T-helper 2 cell treated with Interferon-gamma antibody and Interleukin-4, amounts not matched to agents 5 μg/mL and 100 μg/mL, for 36 hours (primary cell): ENCODE measurements around the gene RASSF5.

Experiments used
- DNase-seq: peaks from one replicate; pipeline ENCODE4 v3.0.0; 2021; ENCODE audit warnings: low spot score
- H3K27ac Mint-ChIP-seq: one replicate; pipeline ENCODE4 v1.8.0; 2021; ENCODE audit warnings: mild to moderate bottlenecking, mixed read lengths
- H3K27me3 Mint-ChIP-seq: one replicate; pipeline ENCODE4 v1.8.0; 2021; ENCODE audit warnings: low read depth, mixed read lengths
- H3K36me3 Mint-ChIP-seq: one replicate; pipeline ENCODE4 v1.8.0; 2021; ENCODE audit warnings: low read depth, mixed read lengths
- H3K4me1 Mint-ChIP-seq: one replicate; pipeline ENCODE4 v1.8.0; 2021; ENCODE audit warnings: low read depth, mixed read lengths
- H3K4me3 Mint-ChIP-seq: one replicate; pipeline ENCODE4 v1.8.0; 2022; ENCODE audit warnings: mild to moderate bottlenecking, moderate library complexity, mixed read lengths
- H3K9me3 Mint-ChIP-seq: one replicate; pipeline ENCODE4 v1.8.0; 2021; ENCODE audit warnings: mixed read lengths

Gene RASSF5

DNA sequence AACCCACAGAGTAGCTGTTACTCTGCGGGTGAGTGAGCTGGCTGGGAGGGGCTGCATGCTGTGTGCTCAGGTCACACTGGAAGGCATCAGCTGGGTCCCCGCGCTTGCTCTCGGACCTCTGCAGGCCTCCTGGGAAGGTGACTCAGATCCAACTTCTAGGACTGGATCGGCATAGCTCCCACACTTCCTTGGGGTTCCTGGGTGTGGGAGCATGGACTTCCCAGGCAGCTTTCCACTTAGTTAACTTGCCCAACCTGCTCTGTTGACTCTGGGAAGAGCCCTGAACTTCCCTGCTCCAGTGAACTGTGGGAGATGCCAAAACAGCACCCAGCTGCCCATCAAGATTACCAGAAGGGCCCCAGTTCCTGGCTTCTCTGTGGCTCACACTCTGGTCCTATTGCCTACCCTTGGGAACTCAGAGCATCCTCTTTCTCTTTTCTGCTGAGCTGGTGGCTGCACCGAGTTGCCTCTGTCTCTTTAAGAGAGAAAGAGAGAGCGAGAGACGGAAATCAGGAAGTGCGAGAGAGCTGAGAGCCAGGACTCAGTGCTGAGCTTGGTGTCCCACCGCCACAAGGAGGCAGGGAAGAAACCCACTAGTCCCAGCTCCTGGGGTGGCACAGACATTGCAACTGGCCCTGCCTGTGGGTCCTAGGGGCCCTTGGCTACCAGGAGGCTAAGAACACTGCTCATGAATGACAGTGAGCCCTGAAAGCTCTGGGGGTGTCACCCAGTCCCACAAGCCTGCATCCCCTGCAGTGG lies 37.2 kb upstream of the RASSF5 start, which contains the start of gene IKBKE:
Gene IKBKE, plus strand, starts transcription at position 544 of the 759 bp plus-strand sequence. CDS start 2,752 bp downstream, outside the sequence.
- peaks cover 35% of the 10 kb centered on the region for H3K36me3 Mint-ChIP-seq
- H3K4me1 Mint-ChIP-seq = peaks cover 74% of the 10 kb centered on the region
- no peaks in the 10 kb centered on the region for H3K27me3 Mint-ChIP-seq
- H3K9me3 Mint-ChIP-seq = no peaks in the 10 kb centered on the region
- peak within 1 kb of the TSS; percentile 90 for H3K4me3 Mint-ChIP-seq
- DNase-seq = peak; percentile 59
- peak within 1 kb of the TSS; percentile 85 for H3K27ac Mint-ChIP-seq

DNA sequence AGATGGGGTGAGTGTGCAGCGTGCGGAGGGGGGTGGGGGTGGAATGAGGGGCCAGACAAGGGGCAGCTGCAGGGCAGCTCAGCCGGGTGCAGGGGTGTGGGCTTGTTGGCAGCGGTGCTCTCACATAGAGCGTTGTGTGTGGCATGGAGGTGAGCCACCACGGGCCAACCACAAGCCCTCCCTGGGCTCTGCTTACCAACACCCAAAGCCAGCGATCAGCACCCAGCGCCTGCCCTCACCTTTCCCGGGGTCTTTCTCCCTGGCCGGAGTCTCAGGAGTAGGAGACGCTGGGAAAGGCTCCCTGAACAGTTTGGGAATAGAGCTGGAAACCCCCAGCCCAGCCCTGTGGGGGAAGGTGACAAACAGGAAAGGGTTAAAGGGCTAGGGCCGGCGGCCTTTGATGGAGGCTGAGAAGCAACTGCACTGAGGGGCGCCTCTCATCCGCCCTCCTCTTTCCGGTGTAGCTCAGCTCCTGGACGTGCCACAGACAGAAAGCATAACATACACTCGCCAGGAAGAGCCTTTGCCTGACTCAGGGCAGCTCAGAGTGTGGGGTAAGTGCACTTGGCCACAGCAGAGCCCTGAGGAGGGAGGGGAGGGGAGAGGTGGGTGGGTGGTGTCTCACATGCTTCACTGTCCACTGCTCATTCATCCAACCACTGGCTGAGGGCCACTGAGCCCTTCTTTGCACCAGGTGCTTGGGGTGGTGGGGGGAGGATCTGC lies 36.5 kb upstream of the RASSF5 start:
- H3K27ac Mint-ChIP-seq = peak overlapping the region; percentile 85
- no peaks in the 10 kb centered on the region for H3K27me3 Mint-ChIP-seq
- no peaks in the 10 kb centered on the region for H3K9me3 Mint-ChIP-seq
- H3K36me3 Mint-ChIP-seq = peaks cover 41% of the 10 kb centered on the region
- H3K4me3 Mint-ChIP-seq = peak overlapping the region; percentile 90
- peaks cover 70% of the 10 kb centered on the region for H3K4me1 Mint-ChIP-seq
- DNase-seq = peak; percentile 59

DNA sequence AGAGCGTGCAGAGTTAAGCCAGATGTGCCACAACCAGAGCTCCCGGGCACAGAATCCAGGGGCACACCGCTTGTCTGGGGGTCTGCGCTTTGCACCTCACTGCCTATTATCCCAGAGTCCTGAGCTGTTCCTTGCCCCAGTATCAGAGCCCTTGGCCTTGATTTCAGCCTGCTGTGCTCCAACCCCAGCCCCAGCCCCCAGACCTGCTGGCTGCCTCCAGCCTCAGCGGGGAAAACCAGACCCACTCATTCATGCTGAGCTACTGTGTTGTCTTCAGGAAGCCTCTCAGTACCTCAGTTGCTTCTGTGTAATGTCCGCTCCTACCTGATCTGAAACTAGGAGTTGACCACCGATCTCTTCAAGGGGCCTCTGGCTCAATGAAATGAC lies 35.9 kb upstream of the RASSF5 start:
- Mint-ChIP-seq H3K4me1 (peaks cover 65% of the 10 kb centered on the region), H3K4me3 (peak overlapping the region; percentile 90), H3K27ac (peak overlapping the region; percentile 85), H3K27me3 (no peaks in the 10 kb centered on the region), H3K9me3 (no peaks in the 10 kb centered on the region), H3K36me3 (peaks cover 46% of the 10 kb centered on the region)
- DNase-seq = no peak

DNA sequence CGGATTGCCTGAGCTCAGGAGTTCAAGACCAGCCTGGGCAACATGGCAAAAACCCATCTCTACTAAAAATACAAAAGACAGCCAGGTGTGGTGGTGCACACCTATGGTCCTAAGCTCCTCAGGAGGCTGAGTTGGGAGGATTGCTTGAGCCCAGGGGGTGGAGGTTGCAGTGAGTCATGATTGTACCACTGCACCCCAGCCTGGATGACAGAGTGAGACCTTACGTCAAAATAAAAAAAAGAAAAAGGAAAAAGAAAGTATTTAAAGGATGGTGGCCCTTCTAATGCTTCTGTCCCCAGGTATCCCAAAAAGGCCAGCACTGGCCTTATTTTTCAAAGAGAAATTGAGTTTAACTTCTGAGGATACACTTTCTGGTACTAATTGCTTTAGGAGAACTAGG lies 35.3 kb upstream of the RASSF5 start:
- peaks cover 52% of the 10 kb centered on the region for H3K36me3 Mint-ChIP-seq
- peak overlapping the region; percentile 90 for H3K4me3 Mint-ChIP-seq
- H3K9me3 Mint-ChIP-seq = no peaks in the 10 kb centered on the region
- H3K4me1 Mint-ChIP-seq = peaks cover 59% of the 10 kb centered on the region
- no peak for DNase-seq
- no peaks in the 10 kb centered on the region for H3K27me3 Mint-ChIP-seq
- peak overlapping the region; percentile 85 for H3K27ac Mint-ChIP-seq

DNA sequence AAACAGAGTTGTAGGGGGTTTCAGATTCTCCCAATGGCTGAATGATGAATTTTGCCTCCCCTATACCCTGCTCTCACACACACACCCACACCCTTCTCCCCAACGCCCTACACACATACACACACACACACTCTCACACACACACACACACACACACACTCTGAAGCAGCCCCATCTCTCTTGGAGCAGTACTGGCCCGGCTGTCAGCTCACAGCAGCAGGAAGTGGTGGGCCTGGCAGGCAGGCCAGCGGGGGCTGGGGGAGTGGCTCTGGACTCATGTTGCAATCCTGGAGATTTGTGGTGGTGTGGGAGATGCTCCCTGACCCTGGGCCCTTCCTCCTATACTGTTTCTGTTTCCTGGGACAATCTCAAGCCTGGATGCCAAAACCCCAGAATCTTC lies 34.9 kb upstream of the RASSF5 start:
- peak overlapping the region; percentile 85 for H3K27ac Mint-ChIP-seq
- no peaks in the 10 kb centered on the region for H3K27me3 Mint-ChIP-seq
- no peaks in the 10 kb centered on the region for H3K9me3 Mint-ChIP-seq
- H3K4me3 Mint-ChIP-seq = peak overlapping the region; percentile 90
- DNase-seq = peak; percentile 49
- H3K4me1 Mint-ChIP-seq = peaks cover 55% of the 10 kb centered on the region
- H3K36me3 Mint-ChIP-seq = peaks cover 56% of the 10 kb centered on the region

DNA sequence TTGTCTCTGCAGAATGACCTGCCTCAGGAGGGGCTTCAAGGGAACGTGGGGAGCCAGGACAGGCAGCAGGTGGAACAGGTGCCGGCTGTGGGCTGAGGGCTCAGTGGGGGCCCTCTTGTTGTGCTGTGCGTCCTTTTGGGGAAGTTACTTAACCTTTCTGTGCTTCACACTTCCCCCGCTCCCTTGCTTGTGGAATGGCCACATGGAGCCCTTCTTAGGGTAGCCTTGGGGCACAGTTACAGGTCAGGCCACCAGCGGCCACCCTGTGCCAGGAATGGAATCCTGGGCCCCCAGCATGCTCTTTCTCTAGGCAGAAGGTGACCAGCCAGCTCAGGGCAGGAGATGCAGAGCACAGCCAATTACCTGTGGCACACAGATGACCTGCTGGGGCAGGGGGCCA lies 34.4 kb upstream of the RASSF5 start:
- peaks cover 56% of the 10 kb centered on the region for H3K36me3 Mint-ChIP-seq
- peaks cover 51% of the 10 kb centered on the region for H3K4me1 Mint-ChIP-seq
- peak overlapping the region; percentile 90 for H3K4me3 Mint-ChIP-seq
- DNase-seq = no peak
- peak overlapping the region; percentile 85 for H3K27ac Mint-ChIP-seq
- H3K9me3 Mint-ChIP-seq = no peaks in the 10 kb centered on the region
- H3K27me3 Mint-ChIP-seq = no peaks in the 10 kb centered on the region

DNA sequence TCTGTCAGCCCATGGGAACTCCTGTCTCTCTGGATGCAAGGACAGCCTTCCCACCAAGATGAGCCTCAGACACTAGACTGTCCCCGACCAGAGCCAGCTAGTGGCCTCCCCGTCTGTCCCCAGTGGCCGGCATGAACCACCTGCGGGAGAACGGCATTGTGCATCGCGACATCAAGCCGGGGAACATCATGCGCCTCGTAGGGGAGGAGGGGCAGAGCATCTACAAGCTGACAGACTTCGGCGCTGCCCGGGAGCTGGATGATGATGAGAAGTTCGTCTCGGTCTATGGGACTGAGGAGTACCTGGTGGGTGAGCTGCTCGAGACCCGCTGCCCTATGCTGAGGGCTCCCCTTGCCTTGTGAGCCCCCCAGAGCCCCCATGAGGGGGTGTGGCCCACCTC lies 31.3 kb upstream of the RASSF5 start:
- H3K9me3 Mint-ChIP-seq = no peaks in the 10 kb centered on the region
- H3K27ac Mint-ChIP-seq = no peak overlapping the region
- no peak overlapping the region for H3K4me3 Mint-ChIP-seq
- peaks cover 34% of the 10 kb centered on the region for H3K4me1 Mint-ChIP-seq
- no peak for DNase-seq
- no peaks in the 10 kb centered on the region for H3K27me3 Mint-ChIP-seq
- peaks cover 75% of the 10 kb centered on the region for H3K36me3 Mint-ChIP-seq

DNA sequence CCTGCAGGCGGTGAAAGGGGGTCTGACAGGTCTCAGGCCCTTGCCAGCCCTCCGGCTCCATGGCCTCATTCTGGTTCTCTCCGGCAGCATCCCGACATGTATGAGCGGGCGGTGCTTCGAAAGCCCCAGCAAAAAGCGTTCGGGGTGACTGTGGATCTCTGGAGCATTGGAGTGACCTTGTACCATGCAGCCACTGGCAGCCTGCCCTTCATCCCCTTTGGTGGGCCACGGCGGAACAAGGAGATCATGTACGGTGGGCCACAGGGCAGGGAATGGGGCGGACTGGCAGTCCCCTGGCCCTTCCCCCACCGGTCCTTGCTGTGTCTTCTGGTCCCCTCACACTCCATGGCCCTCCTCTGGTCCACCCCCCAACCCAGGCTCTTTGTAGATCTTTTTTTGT lies 30.7 kb upstream of the RASSF5 start:
- peaks cover 75% of the 10 kb centered on the region for H3K36me3 Mint-ChIP-seq
- H3K4me3 Mint-ChIP-seq = no peak overlapping the region
- H3K4me1 Mint-ChIP-seq = peaks cover 32% of the 10 kb centered on the region
- no peaks in the 10 kb centered on the region for H3K9me3 Mint-ChIP-seq
- H3K27me3 Mint-ChIP-seq = no peaks in the 10 kb centered on the region
- no peak overlapping the region for H3K27ac Mint-ChIP-seq
- no peak for DNase-seq

DNA sequence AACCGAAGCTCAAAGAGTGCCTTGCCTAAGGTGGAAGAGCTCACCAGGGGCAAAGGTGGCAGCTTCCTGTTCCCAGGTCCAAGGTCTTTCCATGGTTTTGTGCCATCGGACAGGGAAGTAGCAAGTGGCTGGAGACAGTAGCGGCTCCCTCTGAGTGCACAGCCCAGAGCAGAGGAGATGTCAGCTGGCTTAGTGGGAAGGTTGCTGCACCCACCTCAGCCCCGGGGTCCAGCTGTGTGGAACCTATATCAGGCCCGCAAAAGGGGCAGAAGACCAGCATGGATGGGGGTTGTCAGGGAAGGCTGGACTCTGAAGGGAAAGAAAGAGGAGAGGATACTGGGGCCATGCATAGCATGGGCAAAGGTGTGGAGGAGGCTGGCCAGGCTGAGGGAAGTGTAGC lies 30.2 kb upstream of the RASSF5 start:
- Mint-ChIP-seq H3K36me3 (peaks cover 73% of the 10 kb centered on the region), H3K4me3 (no peak overlapping the region), H3K27ac (no peak overlapping the region), H3K9me3 (no peaks in the 10 kb centered on the region), H3K4me1 (peaks cover 26% of the 10 kb centered on the region), H3K27me3 (no peaks in the 10 kb centered on the region)
- DNase-seq = no peak

DNA sequence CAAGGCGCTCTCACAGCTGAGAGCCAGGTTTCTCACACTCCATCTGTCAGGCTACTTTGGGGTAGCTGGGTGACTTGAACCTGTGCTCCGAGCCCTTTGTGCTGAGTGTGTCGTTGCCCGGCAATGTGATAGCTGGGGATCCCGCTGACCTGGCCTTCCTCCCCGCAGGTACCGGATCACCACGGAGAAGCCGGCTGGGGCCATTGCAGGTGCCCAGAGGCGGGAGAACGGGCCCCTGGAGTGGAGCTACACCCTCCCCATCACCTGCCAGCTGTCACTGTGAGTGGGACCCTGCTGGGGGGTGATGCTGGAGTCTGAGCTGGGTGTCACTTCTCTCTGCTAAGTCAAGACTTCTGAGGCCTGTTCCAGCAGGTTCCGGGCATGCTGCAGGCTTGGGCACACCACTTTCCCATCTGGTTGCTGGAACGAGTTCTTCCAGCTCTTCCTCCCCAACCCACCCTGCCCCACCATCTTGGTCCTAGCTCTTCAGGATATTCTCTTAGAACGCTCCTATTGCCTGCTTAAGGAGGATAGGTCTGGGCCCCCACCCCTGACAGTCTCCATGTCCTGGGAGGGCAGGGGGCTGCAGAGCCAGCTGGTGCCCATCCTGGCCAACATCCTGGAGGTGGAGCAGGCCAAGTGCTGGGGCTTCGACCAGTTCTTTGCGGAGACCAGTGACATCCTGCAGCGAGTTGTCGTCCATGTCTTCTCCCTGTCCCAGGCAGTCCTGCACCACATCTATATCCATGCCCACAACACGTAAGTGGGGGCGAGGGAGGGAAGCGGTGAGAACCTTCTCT lies 29.6 kb upstream of the RASSF5 start:
- Mint-ChIP-seq H3K27ac (no peak overlapping the region), H3K9me3 (no peaks in the 10 kb centered on the region), H3K4me3 (no peak overlapping the region), H3K36me3 (peaks cover 71% of the 10 kb centered on the region), H3K27me3 (no peaks in the 10 kb centered on the region), H3K4me1 (peaks cover 20% of the 10 kb centered on the region)
- DNase-seq = no peak

DNA sequence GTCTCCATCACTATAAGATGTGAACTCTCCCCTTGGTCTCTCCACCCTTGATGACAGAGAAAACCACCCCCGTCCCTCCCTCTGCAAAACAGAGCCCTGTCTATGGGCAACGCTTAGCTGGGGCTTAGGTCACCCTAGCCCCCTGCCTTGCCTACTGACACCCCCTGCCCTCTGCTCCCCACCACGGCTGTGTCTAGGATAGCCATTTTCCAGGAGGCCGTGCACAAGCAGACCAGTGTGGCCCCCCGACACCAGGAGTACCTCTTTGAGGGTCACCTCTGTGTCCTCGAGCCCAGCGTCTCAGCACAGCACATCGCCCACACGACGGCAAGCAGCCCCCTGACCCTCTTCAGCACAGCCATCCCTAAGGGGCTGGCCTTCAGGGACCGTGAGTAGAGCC lies 28.6 kb upstream of the RASSF5 start:
- no peaks in the 10 kb centered on the region for H3K9me3 Mint-ChIP-seq
- no peak overlapping the region for H3K4me3 Mint-ChIP-seq
- H3K4me1 Mint-ChIP-seq = peaks cover 15% of the 10 kb centered on the region
- H3K27ac Mint-ChIP-seq = no peak overlapping the region
- no peaks in the 10 kb centered on the region for H3K27me3 Mint-ChIP-seq
- DNase-seq = no peak
- H3K36me3 Mint-ChIP-seq = peaks cover 74% of the 10 kb centered on the region

DNA sequence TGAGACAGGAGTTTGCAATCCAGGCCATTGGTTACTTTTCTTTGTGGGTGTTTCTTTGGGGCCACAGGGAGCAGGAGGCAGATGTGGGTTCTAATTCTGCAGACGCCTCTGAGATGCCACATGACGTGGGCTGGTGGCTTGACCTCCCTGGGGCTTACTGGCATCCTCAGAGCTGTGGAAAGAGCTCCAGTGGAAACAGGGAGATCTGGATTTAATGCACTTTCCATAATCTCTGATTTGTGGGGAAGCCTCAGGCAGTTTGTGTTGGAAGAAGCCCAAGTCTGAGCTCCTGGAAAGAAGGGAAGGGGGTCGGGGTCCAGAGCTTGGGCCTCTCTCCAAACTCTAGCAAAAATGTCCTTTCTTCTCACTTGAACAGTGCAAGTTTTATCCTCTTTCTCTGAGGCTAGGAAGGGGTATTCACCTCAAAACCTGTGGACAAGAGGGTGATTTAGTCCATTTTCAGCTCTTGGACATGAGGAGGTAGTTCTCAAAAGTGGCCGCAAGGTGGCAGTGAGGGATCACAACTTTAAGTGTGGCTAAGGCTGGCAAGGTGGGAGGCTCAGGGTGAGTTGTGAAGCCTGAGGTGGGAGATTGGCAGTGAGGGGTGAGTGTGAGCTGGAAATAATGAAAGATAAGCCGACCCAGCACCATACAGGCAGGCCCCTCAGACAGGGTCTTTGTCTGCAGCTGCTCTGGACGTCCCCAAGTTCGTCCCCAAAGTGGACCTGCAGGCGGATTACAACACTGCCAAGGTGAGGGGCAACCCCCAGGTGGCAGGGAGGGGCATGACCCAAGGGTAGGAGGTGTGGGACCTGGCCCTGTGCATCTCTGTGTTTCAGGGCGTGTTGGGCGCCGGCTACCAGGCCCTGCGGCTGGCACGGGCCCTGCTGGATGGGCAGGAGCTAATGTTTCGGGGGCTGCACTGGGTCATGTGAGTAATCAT lies 27.9 kb upstream of the RASSF5 start:
- Mint-ChIP-seq H3K27me3 (no peaks in the 10 kb centered on the region), H3K36me3 (peaks cover 70% of the 10 kb centered on the region), H3K4me3 (no peak overlapping the region), H3K27ac (no peak overlapping the region), H3K9me3 (no peaks in the 10 kb centered on the region), H3K4me1 (peaks cover 11% of the 10 kb centered on the region)
- peak; percentile 43 for DNase-seq

DNA sequence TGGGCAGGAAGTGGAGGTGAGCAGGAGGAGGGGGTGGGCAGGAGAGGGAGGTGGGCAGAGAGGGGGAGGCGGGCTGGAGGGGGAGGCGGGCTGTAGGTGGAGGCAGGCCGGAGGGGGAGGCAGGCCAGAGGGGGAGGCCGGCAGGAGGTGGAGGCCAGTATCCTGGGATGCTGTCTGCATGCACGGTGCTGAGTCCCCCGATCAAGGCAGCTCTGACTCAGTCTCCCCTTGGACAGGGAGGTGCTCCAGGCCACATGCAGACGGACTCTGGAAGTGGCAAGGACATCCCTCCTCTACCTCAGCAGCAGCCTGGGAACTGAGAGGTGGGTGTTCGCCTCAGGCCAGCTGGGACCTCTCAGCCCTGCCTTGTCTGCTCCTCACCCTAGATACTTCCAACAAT lies 27.1 kb upstream of the RASSF5 start:
- H3K27ac Mint-ChIP-seq = no peak overlapping the region
- peaks cover 71% of the 10 kb centered on the region for H3K36me3 Mint-ChIP-seq
- DNase-seq = no peak
- H3K4me1 Mint-ChIP-seq = peaks cover 7% of the 10 kb centered on the region
- no peaks in the 10 kb centered on the region for H3K27me3 Mint-ChIP-seq
- no peak overlapping the region for H3K4me3 Mint-ChIP-seq
- no peaks in the 10 kb centered on the region for H3K9me3 Mint-ChIP-seq
